Liver (tissue), 9 donors: ENCODE measurements around the gene PSMD14. TPM values are rescaled to one million over a fixed set of nuclear protein-coding genes. Genes with fewer than 3 reads are reported as not detected.
A peak's percentile ranks its signal among the peaks of the same experiment; 100 is the strongest.

Experiments used
- DNase-seq: peaks from one replicate; pipeline ENCODE4 v3.0.0-alpha.2; 2017; ENCODE audit warnings: low spot score
- H3K27ac ChIP-seq, 2 donors: one replicate each; pipeline ENCODE4 v1.7.0; 2013; ENCODE audit warnings: inconsistent platforms in 2 of 2, low read length in 2 of 2, control low read depth in 1 of 2, low read depth in 1 of 2, mild to moderate bottlenecking in 1 of 2
- H3K27me3 ChIP-seq, 4 donors: one replicate each; pipeline versions ENCODE4 v1.6.1 to v1.7.0; 2013; ENCODE audit warnings: low read length in 3 of 4, inconsistent platforms in 1 of 4, mild to moderate bottlenecking in 1 of 4, moderate library complexity in 1 of 4; ENCODE audit not compliant: control insufficient read depth in 4 of 4, insufficient read depth in 4 of 4
- H3K36me3 ChIP-seq, 4 donors: one replicate each; pipeline versions ENCODE4 v1.6.1 to v1.7.0; 2013; ENCODE audit warnings: low read length in 3 of 4, mild to moderate bottlenecking in 3 of 4, low read depth in 1 of 4, moderate library complexity in 1 of 4; ENCODE audit not compliant: control insufficient read depth in 4 of 4, insufficient read depth in 3 of 4
- H3K4me1 ChIP-seq, 4 donors: one replicate each; pipeline versions ENCODE4 v1.6.1 to v1.7.0; 2013; ENCODE audit warnings: low read length in 3 of 4, mild to moderate bottlenecking in 3 of 4, moderate library complexity in 1 of 4; ENCODE audit not compliant: control insufficient read depth in 4 of 4, insufficient read depth in 4 of 4
- H3K4me3 ChIP-seq, 3 donors: one replicate each; pipeline versions ENCODE4 v1.6.1 to v1.7.0; 2013; ENCODE audit warnings: low read length in 3 of 3, control low read depth in 1 of 3, low read depth in 1 of 3, mild to moderate bottlenecking in 1 of 3
- H3K9ac ChIP-seq, 2 donors: one replicate each; pipeline ENCODE4 v1.7.0; 2013; ENCODE audit warnings: low read length in 2 of 2, mild to moderate bottlenecking in 2 of 2, moderate library complexity in 2 of 2, control low read depth in 1 of 2, low read depth in 1 of 2
- H3K9me3 ChIP-seq, 4 donors: one replicate each; pipeline versions ENCODE4 v1.6.1 to v1.7.0; 2013; ENCODE audit warnings: low read length in 3 of 4; ENCODE audit not compliant: control insufficient read depth in 4 of 4
- EGR1 ChIP-seq, 2 donors: IDR thresholded peaks; 2 replicates each; pipeline ENCODE4 v1.6.1; 2016 to 2018; ENCODE audit warnings: antibody characterized with exemption in 2 of 2, low read depth in 2 of 2
- FOXA1 ChIP-seq: IDR thresholded peaks from 2 replicates; pipeline ENCODE4 v1.6.1; 2016; ENCODE audit warnings: antibody characterized with exemption
- FOXA2 ChIP-seq: IDR thresholded peaks from 2 replicates; pipeline ENCODE4 v1.6.1; 2016; ENCODE audit warnings: antibody characterized with exemption
- GABPA ChIP-seq, 2 donors: IDR thresholded peaks in 1 of 2; conservative IDR thresholded peaks in 1 of 2; 2 replicates each; pipeline ENCODE4 v1.6.1; 2016; ENCODE audit warnings: antibody characterized with exemption in 2 of 2, mild to moderate bottlenecking in 1 of 2, moderate library complexity in 1 of 2
- HNF4A ChIP-seq, 2 donors: conservative IDR thresholded peaks; 2 replicates each; pipeline ENCODE4 v1.6.1; 2016; ENCODE audit warnings: antibody characterized with exemption in 2 of 2, mild to moderate bottlenecking in 2 of 2
- HNF4G ChIP-seq: IDR thresholded peaks from 2 replicates; pipeline ENCODE4 v1.6.1; 2016; ENCODE audit warnings: antibody characterized with exemption
- JUND ChIP-seq, 2 donors: IDR thresholded peaks; 2 replicates each; pipeline ENCODE4 v1.6.1; 2016; ENCODE audit warnings: antibody characterized with exemption in 2 of 2
- NR2F2 ChIP-seq: IDR thresholded peaks from 2 replicates; pipeline ENCODE4 v1.6.1; 2016; ENCODE audit warnings: antibody characterized with exemption
- RAD21 ChIP-seq, 2 donors: IDR thresholded peaks; 2 replicates each; pipeline ENCODE4 v1.6.1; 2016; ENCODE audit warnings: antibody characterized with exemption in 2 of 2, mild to moderate bottlenecking in 2 of 2
- RXRA ChIP-seq, 2 donors: IDR thresholded peaks; 2 replicates each; pipeline ENCODE4 v1.6.1; 2017 to 2018; ENCODE audit warnings: antibody characterized with exemption in 2 of 2, mild to moderate bottlenecking in 1 of 2
- SP1 ChIP-seq: IDR thresholded peaks from 2 replicates; pipeline ENCODE4 v1.6.1; 2018; ENCODE audit warnings: antibody characterized with exemption, mild to moderate bottlenecking
- TAF1 ChIP-seq: conservative IDR thresholded peaks from 2 replicates; pipeline ENCODE4 v1.6.1; 2016; ENCODE audit warnings: antibody characterized with exemption, mild to moderate bottlenecking
- YY1 ChIP-seq: IDR thresholded peaks from 2 replicates; pipeline ENCODE4 v1.6.1; 2016; ENCODE audit warnings: antibody characterized with exemption, mild to moderate bottlenecking
- WGBS: extraction: QIAGEN DNeasy Blood & Tissue Kit; methylation state at CpG from one replicate; pipeline ENCODE4 v1.1.7; 2013; 5-methylcytosine and 5-hydroxymethylcytosine counted together
- polyA plus RNA-seq, 2 donors: library from polyadenylated mRNA; stranded (reverse) in 1 of 2; unstranded in 1 of 2; fragments of 200-250 nt in 1 of 2; fragments of >200 nt in 1 of 2; fragmentation: Nextera tagmentation in 1 of 2; extraction: Ambion mirVana in 1 of 2; gene quantifications; one replicate each; pipeline versions ENCODE4 v1.2.1 to v1.2.3, GENCODE V29; 2013 to 2015
- total RNA-seq, 2 donors: library from RNA; depleted of rRNA; stranded (reverse); fragments of >200 nt; gene quantifications; one replicate each; pipeline ENCODE4 v1.2.3, GENCODE V29; 2014
- TF ChIP-seq, protein P1 (sequence below): fragments of 150-350 bp; IDR thresholded peaks from 2 replicates; pipeline ENCODE4 v1.5.1; 2017; ENCODE audit warnings: improper control_type of control experiment, low read depth, low read length; ENCODE audit not compliant: missing input control
- TF ChIP-seq, protein P2 (sequence below): IDR thresholded peaks from 2 replicates; pipeline ENCODE4 v1.6.1; 2016; ENCODE audit warnings: antibody characterized with exemption
- TF ChIP-seq, protein P3 (sequence below): IDR thresholded peaks from 2 replicates; pipeline ENCODE4 v1.6.1; 2016; ENCODE audit warnings: antibody characterized with exemption
- TF ChIP-seq, protein P4 (sequence below): IDR thresholded peaks from 2 replicates; pipeline ENCODE4 v1.6.1; 2016; ENCODE audit warnings: antibody characterized with exemption, mild to moderate bottlenecking
- donor health status: healthy.
- donor health status: healthy.
- donor health status: healthy.
- donor health status: healthy.
- donor health status: healthy.

PSMD14 gene
- total and polyA plus RNA-seq, 4 donors: 32.0 to 37.9 (median 33.7) TPM

DNA sequence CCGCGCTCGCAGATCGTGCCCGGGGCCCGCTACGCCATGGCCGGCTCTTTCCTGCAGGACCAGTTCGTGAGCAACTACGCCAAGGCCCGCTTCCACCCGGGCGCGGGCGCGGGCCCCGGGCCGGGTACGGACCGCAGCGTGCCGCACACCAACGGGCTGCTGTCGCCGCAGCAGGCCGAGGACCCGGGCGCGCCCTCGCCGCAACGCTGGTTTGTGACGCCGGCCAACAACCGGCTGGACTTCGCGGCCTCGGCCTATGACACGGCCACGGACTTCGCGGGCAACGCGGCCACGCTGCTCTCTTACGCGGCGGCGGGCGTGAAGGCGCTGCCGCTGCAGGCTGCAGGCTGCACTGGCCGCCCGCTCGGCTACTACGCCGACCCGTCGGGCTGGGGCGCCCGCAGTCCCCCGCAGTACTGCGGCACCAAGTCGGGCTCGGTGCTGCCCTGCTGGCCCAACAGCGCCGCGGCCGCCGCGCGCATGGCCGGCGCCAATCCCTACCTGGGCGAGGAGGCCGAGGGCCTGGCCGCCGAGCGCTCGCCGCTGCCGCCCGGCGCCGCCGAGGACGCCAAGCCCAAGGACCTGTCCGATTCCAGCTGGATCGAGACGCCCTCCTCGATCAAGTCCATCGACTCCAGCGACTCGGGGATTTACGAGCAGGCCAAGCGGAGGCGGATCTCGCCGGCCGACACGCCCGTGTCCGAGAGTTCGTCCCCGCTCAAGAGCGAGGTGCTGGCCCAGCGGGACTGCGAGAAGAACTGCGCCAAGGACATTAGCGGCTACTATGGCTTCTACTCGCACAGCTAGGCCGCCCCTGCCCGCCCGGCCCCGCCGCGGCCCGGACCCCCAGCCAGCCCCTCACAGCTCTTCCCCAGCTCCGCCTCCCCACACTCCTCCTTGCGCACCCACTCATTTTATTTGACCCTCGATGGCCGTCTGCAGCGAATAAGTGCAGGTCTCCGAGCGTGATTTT is 115.5 kb downstream of the PSMD14 start:
- no peak overlapping the region for H3K27ac ChIP-seq
- peak overlapping the region in 1 of 3 donors; percentile 35 for H3K4me3 ChIP-seq
- H3K27me3 ChIP-seq: peaks cover 6 to 47% (median 27%) of the 10 kb centered on the region in 4 donors
- H3K9me3 ChIP-seq: peaks cover 1 to 19% (median 3%) of the 10 kb centered on the region in 4 donors
- no peaks in the 10 kb centered on the region for H3K36me3 ChIP-seq
- no peak for DNase-seq
- 7% methylated on average over 125 of the region's 125 CpGs for WGBS
- TF ChIP-seq EGR1 (IDR thresholded peaks at IDR 0.05; ENCODE audit: low read depth in 2 of 2) (no peak), FOXA1 (no peak), RAD21 (IDR thresholded peaks at IDR 0.05) (no peak), SP1 (no peak), NR2F2 (no peak), JUND (IDR thresholded peaks at IDR 0.05) (no peak), FOXA2 (no peak), GABPA (IDR thresholded peaks at IDR 0.05 in 1 of 2, conservative IDR thresholded peaks at IDR 0.05 in 1 of 2) (no peak), TAF1 (no peak)
- TF ChIP-seq, protein P1, sequence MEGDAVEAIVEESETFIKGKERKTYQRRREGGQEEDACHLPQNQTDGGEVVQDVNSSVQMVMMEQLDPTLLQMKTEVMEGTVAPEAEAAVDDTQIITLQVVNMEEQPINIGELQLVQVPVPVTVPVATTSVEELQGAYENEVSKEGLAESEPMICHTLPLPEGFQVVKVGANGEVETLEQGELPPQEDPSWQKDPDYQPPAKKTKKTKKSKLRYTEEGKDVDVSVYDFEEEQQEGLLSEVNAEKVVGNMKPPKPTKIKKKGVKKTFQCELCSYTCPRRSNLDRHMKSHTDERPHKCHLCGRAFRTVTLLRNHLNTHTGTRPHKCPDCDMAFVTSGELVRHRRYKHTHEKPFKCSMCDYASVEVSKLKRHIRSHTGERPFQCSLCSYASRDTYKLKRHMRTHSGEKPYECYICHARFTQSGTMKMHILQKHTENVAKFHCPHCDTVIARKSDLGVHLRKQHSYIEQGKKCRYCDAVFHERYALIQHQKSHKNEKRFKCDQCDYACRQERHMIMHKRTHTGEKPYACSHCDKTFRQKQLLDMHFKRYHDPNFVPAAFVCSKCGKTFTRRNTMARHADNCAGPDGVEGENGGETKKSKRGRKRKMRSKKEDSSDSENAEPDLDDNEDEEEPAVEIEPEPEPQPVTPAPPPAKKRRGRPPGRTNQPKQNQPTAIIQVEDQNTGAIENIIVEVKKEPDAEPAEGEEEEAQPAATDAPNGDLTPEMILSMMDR: no peak
- TF ChIP-seq, protein P2, sequence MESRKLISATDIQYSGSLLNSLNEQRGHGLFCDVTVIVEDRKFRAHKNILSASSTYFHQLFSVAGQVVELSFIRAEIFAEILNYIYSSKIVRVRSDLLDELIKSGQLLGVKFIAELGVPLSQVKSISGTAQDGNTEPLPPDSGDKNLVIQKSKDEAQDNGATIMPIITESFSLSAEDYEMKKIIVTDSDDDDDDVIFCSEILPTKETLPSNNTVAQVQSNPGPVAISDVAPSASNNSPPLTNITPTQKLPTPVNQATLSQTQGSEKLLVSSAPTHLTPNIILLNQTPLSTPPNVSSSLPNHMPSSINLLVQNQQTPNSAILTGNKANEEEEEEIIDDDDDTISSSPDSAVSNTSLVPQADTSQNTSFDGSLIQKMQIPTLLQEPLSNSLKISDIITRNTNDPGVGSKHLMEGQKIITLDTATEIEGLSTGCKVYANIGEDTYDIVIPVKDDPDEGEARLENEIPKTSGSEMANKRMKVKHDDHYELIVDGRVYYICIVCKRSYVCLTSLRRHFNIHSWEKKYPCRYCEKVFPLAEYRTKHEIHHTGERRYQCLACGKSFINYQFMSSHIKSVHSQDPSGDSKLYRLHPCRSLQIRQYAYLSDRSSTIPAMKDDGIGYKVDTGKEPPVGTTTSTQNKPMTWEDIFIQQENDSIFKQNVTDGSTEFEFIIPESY: no peak
- H3K4me1 ChIP-seq: peaks cover 7 to 14% (median 11%) of the 10 kb centered on the region in 4 donors
- H3K9ac ChIP-seq: no peak overlapping the region

DNA sequence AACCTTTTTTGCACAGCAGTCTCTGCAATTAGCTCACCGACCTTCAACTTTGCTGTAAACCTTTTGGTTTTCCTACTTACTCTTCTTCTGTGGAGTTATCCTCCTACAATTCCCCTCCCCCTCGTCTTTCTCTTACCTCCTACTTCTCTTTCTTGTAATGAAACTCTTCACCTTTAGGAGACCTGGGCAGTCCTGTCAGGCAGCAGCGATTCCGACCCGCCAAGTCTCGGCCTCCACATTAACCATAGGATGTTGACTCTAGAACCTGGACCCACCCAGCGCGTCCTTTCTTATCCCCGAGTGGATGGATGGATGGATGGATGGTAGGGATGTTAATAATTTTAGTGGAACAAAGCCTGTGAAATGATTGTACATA is 116.2 kb downstream of the PSMD14 start:
- Histone ChIP-seq H3K4me1 (peaks cover 5 to 10% (median 8%) of the 10 kb centered on the region in 4 donors), H3K9me3 (peaks cover 1 to 19% (median 3%) of the 10 kb centered on the region in 4 donors), H3K4me3 (no peak overlapping the region), H3K9ac (no peak overlapping the region), H3K27me3 (peaks cover 9 to 47% (median 28%) of the 10 kb centered on the region in 4 donors), H3K36me3 (no peaks in the 10 kb centered on the region), H3K27ac (no peak overlapping the region)
- no peak for DNase-seq
- WGBS: 11% methylated on average over 9 of the region's 9 CpGs
- no peak for TF ChIP-seq FOXA2
- TF ChIP-seq RXRA (IDR thresholded peaks at IDR 0.05): no peak
- TF ChIP-seq YY1: no peak
- no peak for TF ChIP-seq HNF4G
- TF ChIP-seq JUND (IDR thresholded peaks at IDR 0.05): no peak
- TF ChIP-seq, protein P3, sequence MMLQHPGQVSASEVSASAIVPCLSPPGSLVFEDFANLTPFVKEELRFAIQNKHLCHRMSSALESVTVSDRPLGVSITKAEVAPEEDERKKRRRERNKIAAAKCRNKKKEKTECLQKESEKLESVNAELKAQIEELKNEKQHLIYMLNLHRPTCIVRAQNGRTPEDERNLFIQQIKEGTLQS: no peak
- TF ChIP-seq, protein P4, sequence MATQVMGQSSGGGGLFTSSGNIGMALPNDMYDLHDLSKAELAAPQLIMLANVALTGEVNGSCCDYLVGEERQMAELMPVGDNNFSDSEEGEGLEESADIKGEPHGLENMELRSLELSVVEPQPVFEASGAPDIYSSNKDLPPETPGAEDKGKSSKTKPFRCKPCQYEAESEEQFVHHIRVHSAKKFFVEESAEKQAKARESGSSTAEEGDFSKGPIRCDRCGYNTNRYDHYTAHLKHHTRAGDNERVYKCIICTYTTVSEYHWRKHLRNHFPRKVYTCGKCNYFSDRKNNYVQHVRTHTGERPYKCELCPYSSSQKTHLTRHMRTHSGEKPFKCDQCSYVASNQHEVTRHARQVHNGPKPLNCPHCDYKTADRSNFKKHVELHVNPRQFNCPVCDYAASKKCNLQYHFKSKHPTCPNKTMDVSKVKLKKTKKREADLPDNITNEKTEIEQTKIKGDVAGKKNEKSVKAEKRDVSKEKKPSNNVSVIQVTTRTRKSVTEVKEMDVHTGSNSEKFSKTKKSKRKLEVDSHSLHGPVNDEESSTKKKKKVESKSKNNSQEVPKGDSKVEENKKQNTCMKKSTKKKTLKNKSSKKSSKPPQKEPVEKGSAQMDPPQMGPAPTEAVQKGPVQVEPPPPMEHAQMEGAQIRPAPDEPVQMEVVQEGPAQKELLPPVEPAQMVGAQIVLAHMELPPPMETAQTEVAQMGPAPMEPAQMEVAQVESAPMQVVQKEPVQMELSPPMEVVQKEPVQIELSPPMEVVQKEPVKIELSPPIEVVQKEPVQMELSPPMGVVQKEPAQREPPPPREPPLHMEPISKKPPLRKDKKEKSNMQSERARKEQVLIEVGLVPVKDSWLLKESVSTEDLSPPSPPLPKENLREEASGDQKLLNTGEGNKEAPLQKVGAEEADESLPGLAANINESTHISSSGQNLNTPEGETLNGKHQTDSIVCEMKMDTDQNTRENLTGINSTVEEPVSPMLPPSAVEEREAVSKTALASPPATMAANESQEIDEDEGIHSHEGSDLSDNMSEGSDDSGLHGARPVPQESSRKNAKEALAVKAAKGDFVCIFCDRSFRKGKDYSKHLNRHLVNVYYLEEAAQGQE: no peak
- TF ChIP-seq NR2F2: no peak
- TF ChIP-seq, protein P1: no peak
- no peak for TF ChIP-seq TAF1
- no peak for TF ChIP-seq RAD21 (IDR thresholded peaks at IDR 0.05)
- TF ChIP-seq, protein P2: no peak
- TF ChIP-seq FOXA1: no peak
- TF ChIP-seq GABPA (IDR thresholded peaks at IDR 0.05 in 1 of 2, conservative IDR thresholded peaks at IDR 0.05 in 1 of 2): no peak
- no peak for TF ChIP-seq HNF4A (conservative IDR thresholded peaks at IDR 0.05)
